Forelimb muscle (tissue), 1 donor: Measurements from ENCODE around the gene MIEF1. TPM values are rescaled to one million over a fixed set of nuclear protein-coding genes. Genes with fewer than 3 reads are reported as not detected.

Experiments
- DNase-seq: peaks from one replicate; pipeline ENCODE4 v3.0.0-alpha.2; 2013; ENCODE audit warnings: low read depth
- polyA plus RNA-seq: library from polyadenylated mRNA; unstranded; fragments of 120-200 nt; gene quantifications from one replicate; pipeline ENCODE4 v1.2.1, GENCODE V29; 2013; ENCODE audit not compliant: insufficient read length

MIEF1 gene
- polyA plus RNA-seq, 1 donor: 15.3 TPM

DNA sequence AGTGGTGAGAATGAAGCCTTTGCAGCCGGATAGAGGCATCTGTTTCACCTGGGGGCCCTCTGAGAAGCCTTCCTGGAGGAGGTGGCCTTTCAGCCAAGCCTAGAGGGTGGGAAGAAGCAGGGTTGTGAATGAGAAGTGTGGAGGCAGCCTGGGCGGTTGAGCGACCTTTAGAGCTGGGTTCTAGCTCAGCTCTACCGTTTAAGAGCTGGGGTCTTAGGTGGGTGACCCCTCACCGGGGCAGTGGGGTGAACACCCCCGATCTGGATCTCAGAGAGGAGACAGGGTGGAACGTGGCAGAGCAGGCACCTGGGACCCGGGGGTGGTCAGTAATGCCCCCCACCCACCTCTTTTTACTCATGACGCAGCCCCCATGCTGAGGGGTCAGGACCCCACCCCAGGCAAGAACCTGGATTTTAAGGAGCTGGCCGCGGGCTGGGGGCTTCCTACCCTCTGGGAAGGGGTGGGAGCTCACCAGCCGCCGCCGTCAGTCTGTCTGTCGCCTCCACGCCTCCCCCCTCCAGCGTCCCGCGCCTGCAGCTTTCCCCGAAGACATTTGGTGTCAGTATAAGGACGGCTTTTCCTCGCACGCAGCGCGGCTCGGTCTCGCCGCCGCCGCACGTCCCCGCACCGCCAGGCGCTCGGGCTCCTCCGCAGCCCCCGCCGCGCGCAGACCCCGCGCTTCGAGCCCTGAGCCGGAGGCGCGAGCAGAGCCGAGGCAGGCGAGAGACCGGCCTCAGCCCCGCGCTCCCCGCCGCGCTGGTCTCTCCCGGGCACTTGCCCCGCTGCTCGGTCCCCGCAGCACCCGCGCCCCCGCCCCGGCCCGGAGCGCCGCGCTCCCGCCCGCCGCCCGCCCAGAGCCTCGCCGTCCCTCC is 55.1 kb downstream of the MIEF1 start:
- DNase-seq: no peak

DNA sequence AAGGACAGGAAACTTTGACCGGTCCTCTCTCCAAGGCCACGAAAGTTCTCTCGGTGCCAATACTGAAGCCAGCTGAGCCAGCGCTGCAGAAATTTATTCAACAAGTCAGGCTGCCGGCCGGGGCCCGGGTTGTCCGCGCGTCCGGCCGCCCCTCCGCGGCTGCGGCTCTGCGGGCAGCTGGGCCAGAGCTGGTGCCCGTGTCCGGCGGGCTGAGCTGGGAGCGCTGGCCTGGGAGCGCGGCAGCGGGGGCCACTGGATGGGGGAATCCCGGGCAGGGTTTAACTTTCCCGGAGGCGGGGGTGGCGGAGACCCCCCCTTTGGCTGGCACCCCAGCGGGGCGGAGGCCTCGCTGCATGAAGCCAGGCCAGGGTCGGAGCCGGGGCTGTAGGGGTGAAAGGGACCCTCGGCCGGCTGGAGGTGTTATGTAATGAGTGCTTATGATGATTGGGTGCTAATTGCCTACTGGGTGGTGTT is 56.2 kb downstream of the MIEF1 start:
- DNase-seq: no peak

DNA sequence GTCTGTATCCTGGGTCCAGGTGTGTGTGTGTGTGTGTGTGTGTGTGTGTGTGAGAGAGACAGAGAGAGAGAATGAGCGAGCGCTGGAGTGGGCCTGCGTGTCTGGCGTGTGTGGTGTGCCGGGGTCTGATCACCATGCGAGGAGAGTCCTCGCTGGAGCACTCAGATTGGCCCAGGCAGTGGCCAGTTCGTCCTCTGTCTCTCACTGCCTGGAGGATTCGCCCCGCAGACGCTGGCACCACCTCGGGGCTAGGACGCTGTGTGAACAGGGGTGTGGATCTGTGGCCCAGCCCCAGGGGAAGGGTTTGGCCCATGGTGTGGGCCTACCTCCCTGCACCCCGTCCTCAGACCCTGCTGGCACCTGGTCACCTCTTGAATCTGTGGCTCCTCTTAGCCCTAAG is 56.9 kb downstream of the MIEF1 start:
- no peak for DNase-seq

DNA sequence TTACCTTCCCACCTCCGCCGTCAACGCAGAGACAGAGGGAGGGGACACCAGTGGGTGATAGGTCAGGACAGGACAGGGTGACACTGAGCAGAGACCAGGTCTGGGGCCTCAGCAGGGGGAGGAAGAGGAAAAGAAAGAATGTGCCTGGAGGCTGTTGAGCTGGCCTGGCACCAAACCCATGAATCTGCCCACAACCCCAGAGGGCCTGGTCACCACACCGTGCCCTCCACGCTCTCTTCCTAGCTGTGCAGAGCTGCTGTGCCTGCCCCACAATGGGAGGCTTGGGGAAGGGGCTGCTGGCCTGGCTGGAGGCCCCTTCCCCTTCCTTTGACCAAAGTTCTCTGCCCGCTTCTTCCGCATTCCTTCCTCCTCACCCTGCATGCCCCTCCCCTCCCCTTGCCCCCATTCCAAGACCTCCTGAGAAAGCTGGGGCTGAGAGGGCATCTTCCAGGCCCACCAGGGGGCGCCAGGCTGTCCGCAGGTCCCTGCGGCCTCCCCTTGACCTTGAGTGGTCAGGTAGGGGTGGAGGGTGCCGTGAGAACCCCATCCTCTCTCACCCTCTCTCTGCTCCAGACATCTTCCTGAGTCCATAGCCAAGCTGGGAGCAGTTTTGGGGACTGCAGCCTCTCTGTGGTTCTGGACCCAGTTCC is 57.5 kb downstream of the MIEF1 start:
- DNase-seq: no peak

DNA sequence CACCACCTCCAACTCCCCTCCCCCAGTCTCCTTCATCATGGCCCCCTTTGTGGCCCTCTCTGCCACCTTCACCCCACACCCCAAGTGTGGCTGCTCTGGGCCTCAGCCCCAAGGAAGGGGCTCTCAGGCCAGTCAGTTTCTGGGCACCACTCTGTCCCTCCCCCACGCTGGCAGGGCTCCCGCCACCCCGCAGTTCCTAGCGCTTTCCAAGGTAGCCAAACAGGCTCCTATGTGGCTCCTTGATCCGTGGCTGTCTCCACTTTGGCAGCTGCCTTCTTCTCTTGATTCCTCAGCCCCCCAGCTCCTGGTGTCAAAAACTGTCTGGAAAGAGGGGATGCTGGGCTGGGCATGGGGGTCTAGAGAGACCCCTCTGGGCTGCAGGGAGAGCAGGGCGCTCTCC is 58.0 kb downstream of the MIEF1 start:
- DNase-seq: no peak

DNA sequence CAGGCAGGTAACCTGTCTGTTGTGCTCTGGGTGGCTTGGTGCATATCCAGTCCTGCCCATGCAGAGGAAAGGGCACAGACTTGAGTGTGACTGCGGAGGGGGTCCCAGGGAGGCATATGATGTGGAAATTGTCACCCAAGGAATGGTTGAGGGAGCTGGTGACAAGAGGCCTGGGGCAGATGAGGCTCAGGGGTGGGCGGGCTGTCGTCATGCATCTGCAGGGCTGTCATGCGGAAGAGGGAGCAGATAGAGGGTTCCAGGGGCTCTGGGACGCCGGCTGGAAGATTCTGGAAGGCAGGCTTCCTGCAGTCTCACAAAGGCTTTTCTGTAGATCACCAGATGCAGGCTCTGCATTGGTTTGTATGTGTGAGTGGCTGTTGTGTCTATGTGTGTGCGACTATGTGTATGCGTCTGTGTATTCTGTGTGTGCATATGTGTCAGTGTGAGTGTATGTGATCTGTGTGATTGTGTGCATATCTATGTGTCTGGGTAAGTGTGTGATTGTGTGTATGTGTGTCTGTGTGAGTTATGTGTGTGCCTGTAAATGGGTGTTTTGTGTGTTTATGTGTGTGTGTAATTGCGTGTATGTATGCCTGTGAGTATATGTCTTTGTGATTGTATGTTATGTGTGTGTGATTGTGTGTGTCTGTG is 60.9 kb downstream of the MIEF1 start:
- no peak for DNase-seq

DNA sequence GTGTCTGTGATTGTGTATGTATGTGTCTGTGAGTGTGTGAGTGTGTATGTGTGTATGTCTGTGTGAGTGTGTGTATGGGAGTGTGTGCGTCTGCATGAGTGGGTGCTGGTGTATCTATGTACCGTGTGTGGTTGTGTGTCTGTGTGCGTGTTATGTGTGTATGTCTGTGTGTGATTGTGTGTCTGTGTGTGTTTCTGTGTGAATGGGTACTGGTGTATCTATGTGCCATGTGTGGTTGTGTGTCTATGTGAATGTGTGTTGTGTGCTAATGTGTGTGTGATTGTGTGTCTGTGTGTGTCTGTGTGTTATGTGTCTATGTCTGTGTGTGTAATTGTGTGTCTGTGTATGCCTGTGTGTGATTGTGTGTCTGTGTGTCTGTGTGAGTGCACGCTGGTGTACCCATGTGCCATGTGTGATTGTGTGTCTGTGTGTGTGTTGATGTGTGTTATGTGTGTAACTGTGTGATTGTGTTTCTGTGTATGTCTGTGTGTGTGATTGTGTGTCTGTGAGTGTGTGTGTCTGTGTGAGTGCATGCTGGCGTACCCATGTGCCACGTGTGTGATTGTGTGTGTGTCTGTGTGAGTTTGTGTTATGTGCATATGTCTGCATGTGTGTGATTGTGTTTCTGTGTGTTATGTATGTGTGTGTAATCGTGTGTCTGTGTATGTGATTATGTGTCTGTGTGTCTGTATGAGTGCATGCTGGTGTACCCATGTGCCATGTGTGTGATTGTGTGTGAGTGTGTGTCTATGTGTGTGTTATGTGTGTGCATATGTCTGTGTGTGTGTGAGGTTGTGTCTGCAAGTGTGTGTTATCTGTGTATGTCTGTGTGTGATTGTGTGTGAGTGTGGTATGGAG is 61.7 kb downstream of the MIEF1 start:
- no peak for DNase-seq

DNA sequence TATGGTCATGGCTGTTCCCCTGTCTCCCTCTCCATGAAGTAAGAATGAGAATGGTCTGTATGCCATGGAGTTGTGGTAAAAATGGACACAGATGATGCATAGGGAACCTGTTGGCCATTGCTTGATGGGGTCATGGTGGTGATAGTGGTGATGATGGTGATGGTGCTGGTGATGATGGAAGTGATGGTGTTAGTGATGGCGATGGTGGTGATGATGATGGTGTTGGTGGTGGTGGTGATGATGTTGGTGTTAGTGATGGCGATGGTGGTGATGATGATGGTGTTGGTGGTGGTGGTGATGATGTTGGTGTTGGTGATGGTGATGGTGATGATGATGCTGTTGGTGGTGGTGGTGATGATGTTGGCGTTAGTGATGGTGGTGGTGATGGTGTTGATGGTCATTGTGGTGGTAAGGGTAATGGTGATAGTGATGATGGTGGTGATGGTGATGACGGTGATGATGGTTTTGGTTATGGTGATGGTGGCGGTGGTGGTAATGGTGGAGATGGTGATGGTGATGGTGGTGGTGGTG is 63.4 kb downstream of the MIEF1 start:
- no peak for DNase-seq

DNA sequence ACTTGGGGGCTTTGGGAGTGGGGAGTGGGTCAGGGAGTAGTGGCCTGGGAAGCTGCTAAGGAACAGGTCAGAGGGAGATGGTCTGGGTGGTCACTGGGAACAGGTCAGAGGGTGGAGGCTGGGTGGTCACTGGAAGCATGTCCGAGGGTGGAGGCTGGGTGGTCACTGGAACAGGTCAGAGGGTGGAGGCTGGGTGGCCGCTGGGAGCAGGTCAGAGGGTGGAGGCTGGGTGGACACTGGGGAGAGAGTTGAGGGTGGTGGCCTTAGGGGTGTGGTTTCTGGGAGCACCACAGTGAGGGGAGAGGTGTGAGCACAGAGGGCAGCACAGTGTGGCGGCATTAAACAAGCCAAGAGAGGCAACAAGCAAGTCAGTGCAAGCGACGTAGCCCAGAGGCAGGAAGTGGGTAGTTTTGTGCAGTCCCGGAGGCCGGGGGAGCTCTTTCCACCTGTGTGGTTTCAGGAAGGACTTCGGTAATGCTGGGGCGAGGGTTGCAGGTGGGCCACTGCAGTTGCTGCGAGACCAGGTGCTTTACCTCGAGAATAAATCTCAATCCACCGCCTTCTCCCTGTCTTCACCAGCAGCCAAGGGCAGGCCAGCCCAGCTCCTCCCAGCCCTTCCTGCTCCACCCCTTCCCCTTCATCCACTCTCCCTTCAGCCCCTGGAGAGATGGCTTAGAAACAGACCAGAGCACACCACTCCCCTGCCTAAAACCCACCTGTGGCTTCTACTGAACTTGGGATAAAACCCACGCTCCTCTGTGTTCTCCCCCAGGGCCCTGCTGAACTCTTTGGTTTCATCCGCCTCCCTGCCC is 65.3 kb downstream of the MIEF1 start:
- no peak for DNase-seq

Other genes with a start within 250 kb of the MIEF1 start
- gene RPL3, start 182.7 kb upstream of the MIEF1 start, polyA plus RNA-seq: 2,943 TPM
- gene SYNGR1, start 152.3 kb upstream of the MIEF1 start, polyA plus RNA-seq: 12.9 TPM
- gene TAB1, start 102.5 kb upstream of the MIEF1 start, polyA plus RNA-seq: 23.3 TPM
- 3.5 TPM for gene MGAT3, start 45.3 kb upstream of the MIEF1 start, polyA plus RNA-seq
- 358 TPM for gene ATF4, start 18.3 kb downstream of the MIEF1 start, polyA plus RNA-seq
- 50.8 TPM for gene RPS19BP1, start 30.5 kb downstream of the MIEF1 start, polyA plus RNA-seq
- 0.10 TPM for gene CACNA1I, start 68.5 kb downstream of the MIEF1 start, polyA plus RNA-seq